HEK293 (cell line): ENCODE data around the gene RTCA.

Source experiments
- ZEB2 ChIP-seq: fragments of 450-650 bp; formaldehyde crosslinking; IDR thresholded peaks from 2 replicates; pipeline ENCODE4 v1.5.1; 2016; ENCODE audit warnings: missing biosample characterization, missing genetic modification characterization
- ZNF184 ChIP-seq: fragments of 450-650 bp; IDR thresholded peaks from 2 replicates; pipeline ENCODE4 v1.5.1; 2018; ENCODE audit warnings: missing biosample characterization, mild to moderate bottlenecking, missing genetic modification characterization
- ZNF274 ChIP-seq, 2 experiments: fragments of 200-500 bp in 1 of 2; fragments of 450-650 bp in 1 of 2; sonication (Bioruptor generic) in 1 of 2; formaldehyde crosslinking in 1 of 2; IDR thresholded peaks; 2 replicates each; pipeline versions ENCODE4 v1.5.1 to v1.6.1; 2014 to 2016; ENCODE audit warnings: borderline replicate concordance in 1 of 2, inconsistent platforms in 1 of 2, low read length in 1 of 2, missing biosample characterization in 1 of 2, missing genetic modification characterization in 1 of 2
- ZNF473 ChIP-seq: fragments of 450-650 bp; formaldehyde crosslinking; IDR thresholded peaks from 2 replicates; pipeline ENCODE4 v1.5.1; 2017; ENCODE audit warnings: missing biosample characterization, missing genetic modification characterization
- ZNF707 ChIP-seq: fragments of 450-650 bp; formaldehyde crosslinking; IDR thresholded peaks from 2 replicates; pipeline ENCODE4 v1.5.1; 2016; ENCODE audit warnings: missing biosample characterization, missing genetic modification characterization
- TF ChIP-seq, protein P1 (sequence below): fragments of 450-650 bp; formaldehyde crosslinking; IDR thresholded peaks from 2 replicates; pipeline ENCODE4 v1.5.1; 2016; ENCODE audit warnings: missing biosample characterization, missing genetic modification characterization
- TF ChIP-seq, protein P2 (sequence below): fragments of 450-650 bp; formaldehyde crosslinking; IDR thresholded peaks from 2 replicates; pipeline ENCODE4 v1.5.1; 2016; ENCODE audit warnings: missing biosample characterization, missing genetic modification characterization
- TF ChIP-seq, protein P3 (sequence below): fragments of 450-650 bp; formaldehyde crosslinking; optimal IDR thresholded peaks from 2 replicates; pipeline ENCODE3; 2016; ENCODE audit warnings: missing biosample characterization, mild to moderate bottlenecking, missing genetic modification characterization
- TF ChIP-seq, protein P4 (sequence below): fragments of 450-650 bp; formaldehyde crosslinking; IDR thresholded peaks from 2 replicates; pipeline ENCODE4; 2016; ENCODE audit warnings: missing biosample characterization, missing genetic modification characterization
- TF ChIP-seq, protein P5 (sequence below): fragments of 450-650 bp; formaldehyde crosslinking; IDR thresholded peaks from 2 replicates; pipeline ENCODE4 v1.5.1; 2016; ENCODE audit warnings: missing biosample characterization, missing genetic modification characterization
- TF ChIP-seq, protein P6 (sequence below): fragments of 450-650 bp; formaldehyde crosslinking; IDR thresholded peaks from 2 replicates; pipeline ENCODE4 v1.5.1; 2016; ENCODE audit warnings: missing biosample characterization, missing genetic modification characterization, low read depth
- TF ChIP-seq, protein P7 (sequence below): fragments of 450-650 bp; formaldehyde crosslinking; IDR thresholded peaks from 2 replicates; pipeline ENCODE4 v1.5.1; 2016; ENCODE audit warnings: missing biosample characterization, missing genetic modification characterization

DNA sequence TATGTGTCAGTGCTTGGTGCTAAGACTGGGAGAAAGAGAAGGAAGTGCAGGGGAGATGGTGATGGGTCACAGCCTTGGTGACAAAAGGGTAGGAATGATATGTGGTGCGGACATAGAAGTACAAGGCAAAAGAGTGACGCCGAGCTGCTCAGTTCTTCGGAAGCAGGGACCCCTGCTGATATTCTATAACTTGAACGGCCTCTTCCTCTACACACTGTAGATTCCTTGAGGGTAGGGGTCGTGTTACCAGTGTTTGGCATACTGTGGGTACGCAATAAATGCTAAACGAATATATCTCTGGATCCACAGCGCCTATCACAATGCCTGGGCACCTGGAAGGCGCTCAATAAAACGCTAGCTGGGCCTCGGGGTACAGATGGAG is 16.9 kb upstream of the RTCA start:
- TF ChIP-seq ZNF274 (IDR thresholded peaks at IDR 0.05; ENCODE audit: low read length), result no peak
- no peak for TF ChIP-seq ZNF274 (tag by site-specific recombination; IDR thresholded peaks at IDR 0.05; ENCODE audit: borderline replicate concordance)
- TF ChIP-seq, protein P1, sequence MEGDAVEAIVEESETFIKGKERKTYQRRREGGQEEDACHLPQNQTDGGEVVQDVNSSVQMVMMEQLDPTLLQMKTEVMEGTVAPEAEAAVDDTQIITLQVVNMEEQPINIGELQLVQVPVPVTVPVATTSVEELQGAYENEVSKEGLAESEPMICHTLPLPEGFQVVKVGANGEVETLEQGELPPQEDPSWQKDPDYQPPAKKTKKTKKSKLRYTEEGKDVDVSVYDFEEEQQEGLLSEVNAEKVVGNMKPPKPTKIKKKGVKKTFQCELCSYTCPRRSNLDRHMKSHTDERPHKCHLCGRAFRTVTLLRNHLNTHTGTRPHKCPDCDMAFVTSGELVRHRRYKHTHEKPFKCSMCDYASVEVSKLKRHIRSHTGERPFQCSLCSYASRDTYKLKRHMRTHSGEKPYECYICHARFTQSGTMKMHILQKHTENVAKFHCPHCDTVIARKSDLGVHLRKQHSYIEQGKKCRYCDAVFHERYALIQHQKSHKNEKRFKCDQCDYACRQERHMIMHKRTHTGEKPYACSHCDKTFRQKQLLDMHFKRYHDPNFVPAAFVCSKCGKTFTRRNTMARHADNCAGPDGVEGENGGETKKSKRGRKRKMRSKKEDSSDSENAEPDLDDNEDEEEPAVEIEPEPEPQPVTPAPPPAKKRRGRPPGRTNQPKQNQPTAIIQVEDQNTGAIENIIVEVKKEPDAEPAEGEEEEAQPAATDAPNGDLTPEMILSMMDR (tag by site-specific recombination), result no peak
- TF ChIP-seq ZNF473 (tag by site-specific recombination), result no peak
- TF ChIP-seq, protein P2, sequence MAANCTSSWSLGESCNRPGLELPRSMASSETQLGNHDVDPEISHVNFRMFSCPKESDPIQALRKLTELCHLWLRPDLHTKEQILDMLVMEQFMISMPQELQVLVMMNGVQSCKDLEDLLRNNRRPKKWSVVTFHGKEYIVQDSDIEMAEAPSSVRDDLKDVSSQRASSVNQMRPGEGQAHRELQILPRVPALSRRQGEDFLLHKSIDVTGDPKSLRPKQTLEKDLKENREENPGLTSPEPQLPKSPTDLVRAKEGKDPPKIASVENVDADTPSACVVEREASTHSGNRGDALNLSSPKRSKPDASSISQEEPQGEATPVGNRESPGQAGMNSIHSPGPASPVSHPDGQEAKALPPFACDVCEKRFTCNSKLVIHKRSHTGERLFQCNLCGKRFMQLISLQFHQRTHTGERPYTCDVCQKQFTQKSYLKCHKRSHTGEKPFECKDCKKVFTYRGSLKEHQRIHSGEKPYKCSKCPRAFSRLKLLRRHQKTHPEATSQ (tag by site-specific recombination), result no peak
- no peak for TF ChIP-seq ZNF707 (tag by site-specific recombination)
- TF ChIP-seq, protein P3, sequence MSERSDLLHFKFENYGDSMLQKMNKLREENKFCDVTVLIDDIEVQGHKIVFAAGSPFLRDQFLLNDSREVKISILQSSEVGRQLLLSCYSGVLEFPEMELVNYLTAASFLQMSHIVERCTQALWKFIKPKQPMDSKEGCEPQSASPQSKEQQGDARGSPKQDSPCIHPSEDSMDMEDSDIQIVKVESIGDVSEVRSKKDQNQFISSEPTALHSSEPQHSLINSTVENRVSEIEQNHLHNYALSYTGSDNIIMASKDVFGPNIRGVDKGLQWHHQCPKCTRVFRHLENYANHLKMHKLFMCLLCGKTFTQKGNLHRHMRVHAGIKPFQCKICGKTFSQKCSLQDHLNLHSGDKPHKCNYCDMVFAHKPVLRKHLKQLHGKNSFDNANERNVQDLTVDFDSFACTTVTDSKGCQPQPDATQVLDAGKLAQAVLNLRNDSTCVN (tag by site-specific recombination), result no peak
- no peak for TF ChIP-seq ZNF184 (tag by site-specific recombination)
- TF ChIP-seq, protein P4, sequence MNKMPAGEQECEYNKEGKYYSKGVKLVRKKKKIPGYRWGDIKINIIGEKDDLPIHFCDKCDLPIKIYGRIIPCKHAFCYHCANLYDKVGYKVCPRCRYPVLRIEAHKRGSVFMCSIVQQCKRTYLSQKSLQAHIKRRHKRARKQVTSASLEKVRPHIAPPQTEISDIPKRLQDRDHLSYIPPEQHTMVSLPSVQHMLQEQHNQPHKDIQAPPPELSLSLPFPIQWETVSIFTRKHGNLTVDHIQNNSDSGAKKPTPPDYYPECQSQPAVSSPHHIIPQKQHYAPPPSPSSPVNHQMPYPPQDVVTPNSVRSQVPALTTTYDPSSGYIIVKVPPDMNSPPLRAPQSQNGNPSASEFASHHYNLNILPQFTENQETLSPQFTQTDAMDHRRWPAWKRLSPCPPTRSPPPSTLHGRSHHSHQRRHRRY (tag by site-specific recombination), result no peak
- TF ChIP-seq, protein P5, sequence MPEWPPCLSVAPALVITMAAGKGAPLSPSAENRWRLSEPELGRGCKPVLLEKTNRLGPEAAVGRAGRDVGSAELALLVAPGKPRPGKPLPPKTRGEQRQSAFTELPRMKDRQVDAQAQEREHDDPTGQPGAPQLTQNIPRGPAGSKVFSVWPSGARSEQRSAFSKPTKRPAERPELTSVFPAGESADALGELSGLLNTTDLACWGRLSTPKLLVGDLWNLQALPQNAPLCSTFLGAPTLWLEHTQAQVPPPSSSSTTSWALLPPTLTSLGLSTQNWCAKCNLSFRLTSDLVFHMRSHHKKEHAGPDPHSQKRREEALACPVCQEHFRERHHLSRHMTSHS, result no peak
- TF ChIP-seq ZEB2 (tag by site-specific recombination), result no peak
- TF ChIP-seq, protein P6, sequence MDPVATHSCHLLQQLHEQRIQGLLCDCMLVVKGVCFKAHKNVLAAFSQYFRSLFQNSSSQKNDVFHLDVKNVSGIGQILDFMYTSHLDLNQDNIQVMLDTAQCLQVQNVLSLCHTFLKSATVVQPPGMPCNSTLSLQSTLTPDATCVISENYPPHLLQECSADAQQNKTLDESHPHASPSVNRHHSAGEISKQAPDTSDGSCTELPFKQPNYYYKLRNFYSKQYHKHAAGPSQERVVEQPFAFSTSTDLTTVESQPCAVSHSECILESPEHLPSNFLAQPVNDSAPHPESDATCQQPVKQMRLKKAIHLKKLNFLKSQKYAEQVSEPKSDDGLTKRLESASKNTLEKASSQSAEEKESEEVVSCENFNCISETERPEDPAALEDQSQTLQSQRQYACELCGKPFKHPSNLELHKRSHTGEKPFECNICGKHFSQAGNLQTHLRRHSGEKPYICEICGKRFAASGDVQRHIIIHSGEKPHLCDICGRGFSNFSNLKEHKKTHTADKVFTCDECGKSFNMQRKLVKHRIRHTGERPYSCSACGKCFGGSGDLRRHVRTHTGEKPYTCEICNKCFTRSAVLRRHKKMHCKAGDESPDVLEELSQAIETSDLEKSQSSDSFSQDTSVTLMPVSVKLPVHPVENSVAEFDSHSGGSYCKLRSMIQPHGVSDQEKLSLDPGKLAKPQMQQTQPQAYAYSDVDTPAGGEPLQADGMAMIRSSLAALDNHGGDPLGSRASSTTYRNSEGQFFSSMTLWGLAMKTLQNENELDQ (tag by site-specific recombination), result no peak
- TF ChIP-seq, protein P7, sequence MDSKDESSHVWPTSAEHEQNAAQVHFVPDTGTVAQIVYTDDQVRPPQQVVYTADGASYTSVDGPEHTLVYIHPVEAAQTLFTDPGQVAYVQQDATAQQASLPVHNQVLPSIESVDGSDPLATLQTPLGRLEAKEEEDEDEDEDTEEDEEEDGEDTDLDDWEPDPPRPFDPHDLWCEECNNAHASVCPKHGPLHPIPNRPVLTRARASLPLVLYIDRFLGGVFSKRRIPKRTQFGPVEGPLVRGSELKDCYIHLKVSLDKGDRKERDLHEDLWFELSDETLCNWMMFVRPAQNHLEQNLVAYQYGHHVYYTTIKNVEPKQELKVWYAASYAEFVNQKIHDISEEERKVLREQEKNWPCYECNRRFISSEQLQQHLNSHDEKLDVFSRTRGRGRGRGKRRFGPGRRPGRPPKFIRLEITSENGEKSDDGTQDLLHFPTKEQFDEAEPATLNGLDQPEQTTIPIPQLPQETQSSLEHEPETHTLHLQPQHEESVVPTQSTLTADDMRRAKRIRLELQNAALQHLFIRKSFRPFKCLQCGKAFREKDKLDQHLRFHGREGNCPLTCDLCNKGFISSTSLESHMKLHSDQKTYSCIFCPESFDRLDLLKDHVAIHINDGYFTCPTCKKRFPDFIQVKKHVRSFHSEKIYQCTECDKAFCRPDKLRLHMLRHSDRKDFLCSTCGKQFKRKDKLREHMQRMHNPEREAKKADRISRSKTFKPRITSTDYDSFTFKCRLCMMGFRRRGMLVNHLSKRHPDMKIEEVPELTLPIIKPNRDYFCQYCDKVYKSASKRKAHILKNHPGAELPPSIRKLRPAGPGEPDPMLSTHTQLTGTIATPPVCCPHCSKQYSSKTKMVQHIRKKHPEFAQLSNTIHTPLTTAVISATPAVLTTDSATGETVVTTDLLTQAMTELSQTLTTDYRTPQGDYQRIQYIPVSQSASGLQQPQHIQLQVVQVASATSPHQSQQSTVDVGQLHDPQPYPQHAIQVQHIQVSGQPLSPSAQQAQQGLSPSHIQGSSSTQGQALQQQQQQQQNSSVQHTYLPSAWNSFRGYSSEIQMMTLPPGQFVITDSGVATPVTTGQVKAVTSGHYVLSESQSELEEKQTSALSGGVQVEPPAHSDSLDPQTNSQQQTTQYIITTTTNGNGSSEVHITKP, result no peak
